Naive thymus-derived CD4-positive, alpha-beta T cell (primary cell): Measurements from ENCODE around the gene RIPK3. TPM values are rescaled to one million over a fixed set of nuclear protein-coding genes. Genes with fewer than 3 reads are reported as not detected.

ENCODE experiments used
- ATAC-seq: fragments of 150-1000 bp; cut with Tn5 transposase; 2 replicates; pipeline ENCODE4 v1.10.0; 2021; ENCODE audit warnings: mild to moderate bottlenecking, moderate library complexity
- CTCF ChIA-PET: fragments of 350-600 bp; sonication (Branson Sonifier 250); formaldehyde crosslinking; loops from one replicate; lab custom pipeline; 2021; ENCODE audit warnings: antibody characterized with exemption; lab: Charles Lee
- POLR2A ChIA-PET: fragments of 350-600 bp; sonication (Branson Sonifier 250); formaldehyde crosslinking; loops from one replicate; lab custom pipeline; 2021; ENCODE audit warnings: antibody characterized with exemption, inconsistent platforms; lab: Charles Lee
- DNase-seq, 9 donors: peaks; one replicate each; pipeline versions ENCODE4 v3.0.0 to v3.0.0-alpha.2; 2020 to 2022; ENCODE audit warnings: mixed read lengths in 1 of 9
- H3K27ac ChIP-seq: one replicate; pipeline ENCODE4 v1.7.0; 2013; ENCODE audit warnings: mild to moderate bottlenecking, low read depth, low read length, moderate library complexity
- H3K27me3 ChIP-seq, 2 donors: one replicate each; pipeline ENCODE4 v1.7.0; 2013; ENCODE audit warnings: low read length in 2 of 2, mild to moderate bottlenecking in 2 of 2, moderate library complexity in 2 of 2; ENCODE audit not compliant: control insufficient read depth in 2 of 2, insufficient read depth in 2 of 2
- H3K36me3 ChIP-seq, 3 experiments: 1 replicate in 2 of 3; 2 replicates in 1 of 3; pipeline ENCODE4 v1.7.0; 2013; ENCODE audit warnings: low read length in 3 of 3, mild to moderate bottlenecking in 3 of 3, moderate library complexity in 1 of 3; ENCODE audit not compliant: insufficient read depth in 3 of 3, control insufficient read depth in 2 of 3
- H3K4me1 ChIP-seq, 2 donors: one replicate each; pipeline ENCODE4 v1.7.0; 2013; ENCODE audit warnings: low read length in 2 of 2, mild to moderate bottlenecking in 2 of 2, moderate library complexity in 1 of 2; ENCODE audit not compliant: control insufficient read depth in 2 of 2, insufficient read depth in 2 of 2
- H3K4me3 ChIP-seq: 2 replicates; pipeline ENCODE4 v1.7.0; 2013; ENCODE audit warnings: mild to moderate bottlenecking, low read length
- H3K9me3 ChIP-seq, 3 experiments: 1 replicate in 2 of 3; 2 replicates in 1 of 3; pipeline ENCODE4 v1.7.0; 2013; ENCODE audit warnings: low read length in 3 of 3; ENCODE audit not compliant: control insufficient read depth in 2 of 3
- H3K27ac Mint-ChIP-seq, 9 donors: one replicate each; pipeline ENCODE4 v1.8.0; 2020 to 2022; ENCODE audit warnings: mixed read lengths in 9 of 9, mild to moderate bottlenecking in 8 of 9, moderate library complexity in 5 of 9, inconsistent platforms in 2 of 9
- H3K27me3 Mint-ChIP-seq, 5 donors: one replicate each; pipeline ENCODE4 v1.8.0; 2021 to 2022; ENCODE audit warnings: mixed read lengths in 5 of 5, mild to moderate bottlenecking in 1 of 5
- H3K36me3 Mint-ChIP-seq, 5 donors: one replicate each; pipeline ENCODE4 v1.8.0; 2020 to 2022; ENCODE audit warnings: mixed read lengths in 5 of 5, mild to moderate bottlenecking in 3 of 5, inconsistent platforms in 1 of 5
- H3K4me1 Mint-ChIP-seq, 7 donors: one replicate each; pipeline ENCODE4 v1.8.0; 2020 to 2022; ENCODE audit warnings: mixed read lengths in 7 of 7, mild to moderate bottlenecking in 3 of 7, inconsistent platforms in 1 of 7
- H3K4me3 Mint-ChIP-seq, 10 donors: one replicate each; pipeline ENCODE4 v1.8.0; 2020 to 2022; ENCODE audit warnings: mild to moderate bottlenecking in 10 of 10, mixed read lengths in 10 of 10, moderate library complexity in 6 of 10, inconsistent platforms in 2 of 10
- H3K9me3 Mint-ChIP-seq, 11 donors: one replicate each; pipeline ENCODE4 v1.8.0; 2020 to 2022; ENCODE audit warnings: mixed read lengths in 11 of 11, mild to moderate bottlenecking in 4 of 11, inconsistent platforms in 1 of 11, moderate library complexity in 1 of 11
- intact Hi-C, 2 donors: fragments of 100-400 bp; cut with micrococcal nuclease; formaldehyde crosslinking; loops; one replicate each; pipeline ENCODE4 v1.15.1; 2023
- polyA plus RNA-seq, 2 donors: library from polyadenylated mRNA; unstranded; fragments of 300-500 nt; fragmentation: Illumina TruSeq; gene quantifications; one replicate each; pipeline ENCODE4 v1.2.3, GENCODE V29; 2021
- total RNA-seq, 6 experiments: library from RNA in 5 of 6; stranded (reverse) in 5 of 6; gene quantifications; 1 replicate in 5 of 6; 2 replicates in 1 of 6; pipeline ENCODE4 v1.2.3 and lab custom pipeline; 2021 to 2026

RIPK3 gene
- total and polyA plus RNA-seq, 7 experiments from 2014 or later, result 8.2 to 47.5 (median 33.0) TPM

- POLR2A ChIA-PET, result interaction anchor here (1.0 to 8.7 kb wide), 7 partner anchors 15 to 134 kb away, joined by 3 to 125 read pairs (median 12); partner anchors contain the start of genes CBLN3, CIDEB, KHNYN and LTB4R
- Histone ChIP-seq H3K9me3 (no peaks in the 10 kb centered on the region), H3K36me3 (peaks cover 11 to 34% (median 14%) of the 10 kb centered on the region in 3 experiments), H3K27ac (peak overlapping the region; percentile 62), H3K4me3 (no peak overlapping the region), H3K4me1 (peaks cover 19 to 39% of the 10 kb centered on the region in 2 donors), H3K27me3 (no peaks in the 10 kb centered on the region)
- Mint-ChIP-seq H3K27me3 (no peaks in the 10 kb centered on the region), H3K9me3 (peaks cover 0 to 6% (median 0%) of the 10 kb centered on the region in 11 donors), H3K4me3 (peak overlapping the region in 7 of 10 donors; percentile 5 to 89 (median 54)), H3K4me1 (peaks cover 24 to 61% (median 48%) of the 10 kb centered on the region in 7 donors), H3K27ac (peak overlapping the region; percentile 73 to 95 (median 90)), H3K36me3 (peaks cover 0 to 26% (median 13%) of the 10 kb centered on the region in 5 donors)
- intact Hi-C loops, result loop anchor here (1.0 to 5.0 kb wide), 8 partner anchors 12 to 284 kb away; partner anchors contain the start of gene MDP1 (in 2 of the 2)
- CTCF ChIA-PET, result interaction anchor here (0.7 to 9.4 kb wide), 16 partner anchors 12 to 664 kb away, joined by 3 to 140 read pairs (median 4); partner anchors contain the start of genes CIDEB, LTB4R, LTB4R2 and RABGGTA
- ATAC-seq (peak; percentile 79), DNase-seq (peak; percentile 38 to 79 (median 69))
These were observed 43.2 kb downstream of the RIPK3 start for GRCh38 chr14:24296341-24297157.

GRCh38 chr14:24293525-24293924 lies 46.3 kb downstream of the RIPK3 start:
- peaks cover 13 to 49% (median 14%) of the 10 kb centered on the region in 3 experiments for H3K36me3 ChIP-seq
- H3K9me3 Mint-ChIP-seq, result peaks cover 0 to 2% (median 0%) of the 10 kb centered on the region in 11 donors
- H3K36me3 Mint-ChIP-seq, result peaks cover 0 to 40% (median 23%) of the 10 kb centered on the region in 5 donors
- no peaks in the 10 kb centered on the region for H3K9me3 ChIP-seq
- H3K4me3 ChIP-seq, result no peak overlapping the region
- H3K27ac Mint-ChIP-seq, result no peak overlapping the region
- no peak overlapping the region for H3K4me3 Mint-ChIP-seq
- intact Hi-C loops, result no loop called here
- H3K4me1 Mint-ChIP-seq, result peaks cover 22 to 39% (median 26%) of the 10 kb centered on the region in 7 donors
- POLR2A ChIA-PET, result interaction anchor here (1.4 to 4.2 kb wide), 2 partner anchors 18 to 51 kb away, joined by 5 to 21 read pairs; partner anchors contain the start of genes LTB4R and TINF2
- H3K4me1 ChIP-seq, result peaks cover 2 to 17% of the 10 kb centered on the region in 2 donors
- H3K27me3 ChIP-seq, result no peaks in the 10 kb centered on the region
- H3K27me3 Mint-ChIP-seq, result no peaks in the 10 kb centered on the region
- no peak for ATAC-seq
- DNase-seq, result no peak
- H3K27ac ChIP-seq, result no peak overlapping the region
- CTCF ChIA-PET, result interaction anchor here (1.5 to 1.8 kb wide), 2 partner anchors 13 to 50 kb away, joined by 5 to 13 read pairs; partner anchors contain the start of gene TINF2

DNA sequence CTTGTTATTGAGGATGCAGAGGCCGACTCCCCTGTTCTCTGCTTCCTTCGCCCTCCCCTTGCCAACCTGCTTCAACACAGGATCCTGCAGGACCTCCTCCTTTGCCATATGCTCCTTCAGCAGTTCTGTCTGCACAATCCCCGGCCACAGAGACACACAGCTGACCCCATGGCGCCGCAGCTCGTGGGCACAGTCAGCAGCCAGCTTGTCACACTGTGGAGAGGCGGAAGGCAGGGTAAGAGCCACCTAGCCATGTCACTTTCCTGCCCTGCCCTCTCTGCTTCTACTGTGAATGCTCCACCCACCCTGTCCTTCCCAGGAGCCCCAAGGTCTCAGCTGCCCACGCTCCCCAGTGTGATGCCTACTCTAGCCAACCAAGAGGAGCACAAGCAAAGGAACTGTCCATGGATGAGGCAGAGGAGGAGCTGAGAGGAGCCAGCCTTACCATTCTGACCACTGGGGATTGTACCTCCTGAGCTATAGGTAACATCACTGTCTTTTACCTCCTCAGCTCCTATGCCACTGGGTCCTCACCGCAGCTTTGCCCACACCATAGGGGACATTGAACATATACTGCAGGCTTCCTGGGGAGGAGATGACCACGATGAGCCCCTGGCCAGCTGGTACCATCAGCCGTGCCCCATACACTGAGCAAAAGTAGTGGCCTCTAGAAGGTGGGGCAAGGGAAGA lies 47.5 kb downstream of the RIPK3 start:
- POLR2A ChIA-PET, result interaction anchor here (0.6 to 4.2 kb wide), 5 partner anchors 11 to 824 kb away, joined by 3 to 21 read pairs (median 5); partner anchors contain the start of genes LTB4R and TINF2
- Mint-ChIP-seq H3K4me3 (no peak overlapping the region), H3K9me3 (peaks cover 0 to 2% (median 0%) of the 10 kb centered on the region in 11 donors), H3K4me1 (peaks cover 13 to 34% (median 18%) of the 10 kb centered on the region in 7 donors), H3K36me3 (peaks cover 0 to 40% (median 23%) of the 10 kb centered on the region in 5 donors), H3K27me3 (no peaks in the 10 kb centered on the region), H3K27ac (peak overlapping the region in 1 of 9 donors; percentile 82)
- CTCF ChIA-PET, result interaction anchor here (0.6 to 1.8 kb wide), 4 partner anchors 15 to 245 kb away, joined by 3 to 13 read pairs (median 4); partner anchors contain the start of gene TINF2
- Histone ChIP-seq H3K27ac (no peak overlapping the region), H3K4me3 (no peak overlapping the region), H3K27me3 (no peaks in the 10 kb centered on the region), H3K36me3 (peaks cover 13 to 49% (median 14%) of the 10 kb centered on the region in 3 experiments), H3K9me3 (no peaks in the 10 kb centered on the region), H3K4me1 (peaks cover 0 to 8% of the 10 kb centered on the region in 2 donors)
- ATAC-seq (no peak), DNase-seq (no peak)
- intact Hi-C loops, result no loop called here

GRCh38 chr14:24291446-24292117 lies 48.2 kb downstream of the RIPK3 start:
- H3K4me3 Mint-ChIP-seq, result no peak overlapping the region
- peaks cover 7 to 27% (median 11%) of the 10 kb centered on the region in 7 donors for H3K4me1 Mint-ChIP-seq
- Histone ChIP-seq H3K9me3 (no peaks in the 10 kb centered on the region), H3K27ac (no peak overlapping the region), H3K4me1 (peaks cover 0 to under 1% of the 10 kb centered on the region in 2 donors), H3K27me3 (no peaks in the 10 kb centered on the region), H3K4me3 (no peak overlapping the region), H3K36me3 (peaks cover 13 to 49% (median 14%) of the 10 kb centered on the region in 3 experiments)
- H3K9me3 Mint-ChIP-seq, result peaks cover 0 to 2% (median 0%) of the 10 kb centered on the region in 11 donors
- H3K27ac Mint-ChIP-seq, result no peak overlapping the region
- intact Hi-C loops, result no loop called here
- H3K36me3 Mint-ChIP-seq, result peaks cover 0 to 40% (median 23%) of the 10 kb centered on the region in 5 donors
- POLR2A ChIA-PET, result interaction anchor here (0.6 to 4.2 kb wide), 4 partner anchors 8 to 258 kb away, joined by 3 to 21 read pairs (median 6); partner anchors contain the start of genes DHRS1, NOP9 and TINF2
- ATAC-seq (no peak), DNase-seq (no peak)
- CTCF ChIA-PET, result interaction anchor here (0.6 to 2.1 kb wide), 3 partner anchors 48 to 244 kb away, joined by 3 to 13 read pairs (median 8); partner anchors contain the start of gene TINF2
- no peaks in the 10 kb centered on the region for H3K27me3 Mint-ChIP-seq

DNA sequence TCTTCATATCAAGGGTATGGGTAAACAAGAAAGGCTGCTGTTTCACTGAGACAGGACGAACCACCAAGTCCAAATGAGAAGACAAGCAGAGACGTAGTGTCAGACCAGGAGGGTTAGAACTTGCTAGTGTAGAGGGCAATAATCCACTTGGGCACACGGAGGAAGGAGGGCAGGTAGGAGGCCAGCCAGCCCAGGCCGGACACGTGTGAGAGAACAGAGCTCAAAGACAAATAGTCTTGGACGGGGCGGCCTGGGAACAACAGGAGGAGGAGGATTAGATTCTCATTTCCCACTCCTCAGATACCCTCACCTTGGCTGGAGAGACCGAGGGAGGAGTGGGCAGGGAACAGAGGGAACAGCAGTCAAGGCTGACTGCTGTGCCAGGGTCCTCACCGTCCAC lies 49.0 kb downstream of the RIPK3 start:
- Mint-ChIP-seq H3K36me3 (peaks cover 0 to 35% (median 17%) of the 10 kb centered on the region in 5 donors), H3K27ac (peak overlapping the region in 3 of 9 donors; percentile 4 to 59 (median 33)), H3K4me3 (no peak overlapping the region), H3K27me3 (peaks cover 0 to 2% (median 0%) of the 10 kb centered on the region in 5 donors), H3K4me1 (peaks cover under 1 to 19% (median 5%) of the 10 kb centered on the region in 7 donors), H3K9me3 (peaks cover 0 to 2% (median 0%) of the 10 kb centered on the region in 11 donors)
- Histone ChIP-seq H3K4me1 (no peaks in the 10 kb centered on the region), H3K9me3 (no peaks in the 10 kb centered on the region), H3K36me3 (peaks cover 9 to 42% (median 9%) of the 10 kb centered on the region in 3 experiments), H3K4me3 (no peak overlapping the region), H3K27me3 (no peaks in the 10 kb centered on the region), H3K27ac (no peak overlapping the region)
- POLR2A ChIA-PET, result interaction anchor here (0.7 to 4.2 kb wide), 7 partner anchors 9 to 105 kb away, joined by 3 to 21 read pairs (median 4); partner anchors contain the start of genes DHRS1, NOP9, RABGGTA and TINF2
- DNase-seq (no peak), ATAC-seq (no peak)
- intact Hi-C loops, result no loop called here
- CTCF ChIA-PET, result interaction anchor here (1.1 to 2.1 kb wide), 3 partner anchors 17 to 47 kb away, joined by 3 to 8 read pairs (median 7); partner anchors contain the start of genes CIDEB and TINF2
